Measurements from ENCODE around the gene SDK1.
"Not testable (repeated sequence)": the region's sequence is repeated elsewhere in the genome, so short reads cannot be mapped to it uniquely, and the experiment has no call there.

The SDK1 gene

DNA sequence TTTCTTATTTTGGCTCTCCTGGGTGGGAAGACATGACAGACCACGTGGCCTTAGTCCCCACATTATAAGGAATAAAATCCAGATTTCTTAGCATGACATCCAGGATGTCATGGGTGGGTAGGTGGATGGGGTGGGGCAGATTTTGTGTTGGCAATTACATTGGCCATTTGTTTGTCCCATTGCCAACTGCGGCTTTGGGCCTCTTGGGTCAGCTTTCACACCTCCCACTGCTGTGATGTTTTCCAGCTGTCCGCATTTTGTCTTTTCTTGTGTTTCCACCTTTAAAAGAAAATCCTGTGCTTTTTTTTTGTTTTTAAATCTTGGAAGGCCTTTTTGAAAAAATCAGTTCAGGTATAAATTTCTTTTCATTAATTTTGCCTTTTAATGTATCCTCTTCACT lies 237.0 kb downstream of the SDK1 start:
- no peak for DNase-seq

DNA sequence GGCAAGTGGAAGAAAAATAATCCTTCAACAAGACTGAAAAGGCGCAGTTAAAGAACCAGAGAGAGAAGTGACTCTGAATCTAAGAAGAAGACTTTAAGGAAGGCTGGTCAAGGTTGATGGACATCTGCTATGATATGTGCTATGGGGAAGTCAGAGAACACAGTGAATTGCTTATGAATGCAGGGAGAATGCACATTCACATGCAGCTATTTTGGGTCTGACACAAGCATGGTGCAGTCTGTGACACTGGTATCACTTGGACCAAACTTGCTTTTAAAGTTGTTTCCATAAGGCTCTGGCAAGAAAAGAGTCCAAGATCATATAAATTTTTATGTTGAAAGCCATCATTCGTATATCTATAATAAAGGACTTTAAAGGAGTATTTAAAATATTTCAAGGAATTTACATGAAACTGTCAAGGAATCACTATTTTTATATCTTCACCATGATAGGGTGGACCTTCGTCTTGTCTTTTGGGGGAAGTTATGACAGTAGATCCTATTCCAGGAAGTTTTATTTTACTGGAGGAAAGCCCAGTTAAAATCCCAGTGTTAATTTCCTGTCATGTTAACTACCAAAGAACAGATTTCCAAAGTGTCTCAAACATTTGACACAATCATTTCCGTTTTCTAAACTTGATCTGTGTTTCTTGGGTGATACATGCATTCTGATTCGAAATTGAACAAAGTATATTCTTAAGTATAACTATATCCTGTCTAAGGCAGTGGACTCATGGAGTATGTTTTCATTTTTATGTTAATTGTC lies 239.6 kb downstream of the SDK1 start:
- no peak for DNase-seq

DNA sequence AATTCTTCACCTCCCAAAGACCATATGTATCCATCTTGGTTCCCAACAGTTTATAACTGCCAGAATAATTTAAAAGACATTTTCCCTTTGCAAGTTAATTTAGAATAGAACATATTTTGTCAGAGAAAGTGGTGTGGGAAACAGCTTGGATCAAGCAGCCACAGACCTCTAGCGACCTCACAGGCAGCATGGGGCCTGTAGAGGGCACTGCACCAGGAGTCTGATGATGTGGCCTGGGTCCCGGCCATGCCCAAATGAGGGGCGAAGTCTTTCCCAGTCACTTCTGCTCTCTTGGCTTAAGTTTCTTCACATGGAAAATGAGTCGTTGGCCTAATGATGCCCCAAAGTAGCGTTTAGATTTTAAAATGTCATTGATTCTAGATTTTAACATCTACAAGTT lies 243.2 kb downstream of the SDK1 start:
- DNase-seq = no peak

DNA sequence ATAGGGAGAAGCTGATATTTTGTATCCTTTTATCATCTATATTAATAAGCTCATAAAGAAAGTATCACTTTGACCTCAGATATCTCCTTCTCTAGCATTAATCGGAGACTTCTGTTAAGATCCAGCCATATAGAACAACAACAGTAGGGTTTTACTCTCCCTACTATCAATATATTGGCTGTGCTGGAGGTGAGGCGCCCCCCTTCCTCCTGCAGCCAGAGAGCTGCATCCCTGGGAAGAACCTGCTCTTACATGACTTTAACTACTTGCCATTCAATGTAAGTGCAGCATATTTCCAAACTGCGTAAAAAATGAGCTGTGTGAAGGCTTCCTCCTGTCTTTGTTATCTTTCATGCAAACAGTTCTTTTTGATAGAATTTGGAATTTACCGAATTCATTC lies 247.8 kb downstream of the SDK1 start:
- no peak for DNase-seq

DNA sequence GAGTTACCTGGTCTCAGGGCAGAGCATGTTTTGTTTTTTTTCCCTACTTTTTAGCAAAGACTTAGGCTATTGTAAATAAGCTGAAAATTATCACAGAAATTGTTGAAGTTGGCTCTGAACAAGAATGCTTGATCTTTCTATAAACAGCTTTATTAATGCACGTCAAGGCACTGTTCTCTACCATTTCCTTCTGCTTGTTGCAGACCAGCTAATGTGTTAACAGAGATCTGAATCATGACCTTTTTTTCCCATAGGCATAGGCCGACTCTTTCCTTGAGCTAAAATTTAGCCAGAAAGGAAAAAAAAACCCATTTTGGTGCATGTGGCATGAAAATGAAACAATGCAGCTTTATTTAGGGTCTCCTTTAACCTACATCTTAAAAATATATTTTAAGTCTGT lies 248.5 kb downstream of the SDK1 start:
- DNase-seq = no peak

DNA sequence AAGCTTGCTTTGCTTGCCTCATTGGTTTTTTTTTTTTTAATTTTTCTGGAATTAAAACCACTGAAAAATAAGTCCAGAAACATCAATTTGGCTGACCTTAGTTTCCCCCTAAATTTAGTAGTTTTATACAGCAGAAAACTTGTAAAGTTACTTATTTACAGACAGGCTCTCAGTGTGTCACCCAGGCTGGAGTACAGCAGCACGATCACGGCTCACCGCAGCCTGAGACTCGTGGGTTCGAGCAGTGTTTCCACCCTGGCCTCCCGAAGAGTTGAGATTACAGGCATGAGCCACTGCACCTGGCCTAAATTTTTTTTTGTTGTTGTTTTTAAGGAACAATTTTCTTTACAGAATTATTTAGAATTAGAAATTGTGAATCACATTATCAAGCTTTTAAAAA lies 250.5 kb downstream of the SDK1 start:
- no peak for DNase-seq

DNA sequence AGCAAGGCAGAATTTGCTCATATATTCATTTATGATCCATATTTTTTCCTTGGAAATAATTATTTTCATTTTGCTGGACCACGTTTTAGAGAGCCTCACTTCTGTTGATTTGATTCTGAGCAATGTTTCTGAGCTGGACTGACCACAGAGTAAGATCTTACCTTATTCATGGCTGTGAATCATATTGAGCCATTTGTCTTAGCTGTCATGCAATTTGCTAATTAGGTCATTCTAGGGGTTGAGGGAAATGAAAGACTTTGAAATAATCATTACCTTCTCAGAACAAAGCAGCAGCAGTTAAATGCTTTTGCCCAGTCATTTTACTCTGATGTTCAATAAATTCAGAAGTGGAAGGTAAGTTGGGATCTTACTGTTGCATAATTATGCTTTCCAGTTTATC lies 251.4 kb downstream of the SDK1 start:
- peak; percentile 33 for DNase-seq

DNA sequence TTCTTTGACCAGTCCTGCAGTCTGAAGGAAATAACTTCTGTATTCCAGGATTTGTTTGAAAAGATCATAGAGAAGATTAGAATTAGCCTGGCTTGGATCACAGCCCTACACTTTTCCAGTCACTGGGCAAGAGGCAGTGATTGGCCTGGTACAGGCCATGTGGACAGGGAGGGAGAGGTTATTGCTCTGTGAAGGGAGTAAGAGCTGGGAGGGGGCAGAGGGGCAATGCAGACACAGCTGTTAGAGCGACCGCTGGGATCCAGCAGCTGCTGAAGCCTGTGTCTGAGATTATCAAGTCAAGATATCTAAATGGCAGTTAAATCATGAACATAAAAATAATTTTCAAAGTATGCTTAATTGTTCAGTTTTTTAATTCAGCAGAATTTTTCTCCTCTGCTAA lies 257.3 kb downstream of the SDK1 start:
- DNase-seq = no peak

DNA sequence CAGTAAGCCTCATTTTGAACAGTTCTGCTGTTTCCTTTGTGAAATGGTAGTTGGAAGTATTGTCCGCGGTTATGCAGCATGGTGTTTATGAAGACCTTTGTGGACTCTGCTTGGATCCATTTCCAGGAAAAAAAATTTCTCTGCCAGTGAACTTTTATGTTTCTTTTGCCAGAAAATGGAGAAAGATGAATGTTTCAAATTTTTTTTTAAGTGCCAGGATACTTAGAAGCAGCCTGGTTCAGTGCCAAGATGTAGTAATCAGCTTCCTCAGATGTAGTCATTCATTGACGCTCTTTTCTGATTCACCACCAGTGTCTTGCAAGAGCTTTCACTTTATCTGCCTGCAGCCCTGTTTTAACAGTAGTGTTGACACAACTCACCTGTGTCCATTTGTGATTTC lies 258.2 kb downstream of the SDK1 start:
- DNase-seq = peak; percentile 49

DNA sequence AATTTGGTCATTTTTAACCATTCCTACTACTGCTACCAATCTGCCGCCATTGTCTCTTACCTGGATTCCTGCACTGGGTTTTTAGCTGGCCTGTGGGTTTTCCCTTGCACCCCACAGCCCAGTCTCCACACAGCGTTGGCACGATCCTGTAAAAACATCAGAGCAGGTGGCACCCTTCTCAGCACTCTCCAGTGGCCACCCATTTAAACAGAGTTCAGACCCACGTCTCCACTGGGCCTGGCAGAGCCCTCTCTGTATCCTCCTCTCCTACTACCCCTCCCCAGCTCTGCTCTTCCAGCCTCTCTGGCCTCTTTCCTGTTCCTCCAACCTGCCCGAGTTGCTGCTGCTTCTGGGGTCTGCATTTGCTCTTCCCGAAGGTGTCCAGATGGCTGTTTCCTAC lies 259.4 kb downstream of the SDK1 start:
- no peak for DNase-seq

DNA sequence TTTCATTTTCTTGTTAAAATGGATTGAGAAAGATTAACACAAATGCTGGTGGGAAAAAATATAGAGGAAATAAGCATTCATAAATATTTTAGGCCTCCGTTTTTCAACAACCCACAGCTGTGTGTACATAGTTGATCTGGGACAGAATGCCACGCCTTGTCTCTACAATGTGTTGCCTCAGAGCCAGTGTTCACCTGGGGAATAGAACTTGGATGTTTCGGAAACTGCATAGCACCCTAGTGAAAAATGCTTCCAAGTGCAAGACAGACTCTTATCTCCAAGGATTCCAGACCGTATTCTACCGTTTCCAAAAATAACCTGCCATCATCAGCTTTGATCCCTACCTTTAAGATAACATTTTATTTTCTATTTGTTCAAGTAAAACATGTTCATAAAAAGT lies 260.9 kb downstream of the SDK1 start:
- DNase-seq = no peak

DNA sequence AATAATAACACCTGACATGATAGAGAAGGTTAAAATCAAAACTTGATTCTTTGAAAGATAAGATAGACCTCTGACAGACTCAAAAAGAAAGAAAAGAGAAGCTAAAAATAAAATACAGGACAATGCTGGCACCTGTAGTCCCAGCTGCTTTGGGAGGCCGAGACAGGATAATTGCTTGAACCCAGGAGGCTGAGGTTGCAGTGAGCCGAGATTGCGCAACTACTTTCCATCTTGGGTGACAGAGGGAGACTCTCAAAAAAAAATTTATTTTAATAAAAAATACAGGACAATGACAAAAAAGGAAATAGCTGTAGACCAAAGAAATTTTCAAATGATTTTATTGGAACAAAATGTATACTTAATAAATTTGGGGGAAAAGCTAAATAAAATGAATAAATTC lies 263.2 kb downstream of the SDK1 start:
- DNase-seq = no peak

DNA sequence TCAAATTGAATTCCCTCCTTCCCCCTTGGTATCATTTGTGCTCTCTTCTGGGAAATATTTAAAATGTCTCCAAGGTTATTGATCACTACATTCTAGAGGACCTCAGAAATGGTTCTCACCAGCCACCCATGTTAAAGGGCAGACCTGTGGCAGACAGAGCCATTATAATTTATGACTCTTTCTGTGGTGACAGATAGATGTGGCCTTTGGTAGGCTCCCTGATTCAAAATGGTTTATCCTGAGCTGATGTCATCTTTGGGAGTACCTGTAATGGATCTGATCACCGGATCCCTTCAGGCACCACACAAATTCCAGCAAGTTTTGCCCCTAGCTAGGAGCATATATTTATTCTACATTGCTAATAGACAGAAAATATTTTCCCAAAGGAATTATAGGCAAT lies 267.5 kb downstream of the SDK1 start:
- no peak for DNase-seq

DNA sequence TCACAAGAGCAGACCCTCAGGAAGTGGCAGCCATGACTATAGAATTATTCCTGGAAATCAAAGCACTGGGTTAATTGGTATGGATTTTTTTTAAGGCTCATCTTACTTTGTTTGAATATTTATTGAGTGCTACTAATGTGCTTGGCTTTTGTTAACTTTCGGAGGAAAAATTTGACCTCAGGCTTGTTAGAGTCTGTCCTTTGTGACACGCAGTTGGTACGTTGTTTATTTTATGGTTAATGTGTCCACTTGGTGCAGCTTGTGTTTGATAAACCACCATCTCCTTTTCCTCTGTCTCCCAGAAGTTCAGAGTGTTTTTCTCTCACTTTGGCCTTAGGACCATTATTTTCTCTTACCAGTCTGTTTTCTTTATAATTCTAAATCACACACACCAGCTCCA lies 268.6 kb downstream of the SDK1 start:
- DNase-seq = no peak

DNA sequence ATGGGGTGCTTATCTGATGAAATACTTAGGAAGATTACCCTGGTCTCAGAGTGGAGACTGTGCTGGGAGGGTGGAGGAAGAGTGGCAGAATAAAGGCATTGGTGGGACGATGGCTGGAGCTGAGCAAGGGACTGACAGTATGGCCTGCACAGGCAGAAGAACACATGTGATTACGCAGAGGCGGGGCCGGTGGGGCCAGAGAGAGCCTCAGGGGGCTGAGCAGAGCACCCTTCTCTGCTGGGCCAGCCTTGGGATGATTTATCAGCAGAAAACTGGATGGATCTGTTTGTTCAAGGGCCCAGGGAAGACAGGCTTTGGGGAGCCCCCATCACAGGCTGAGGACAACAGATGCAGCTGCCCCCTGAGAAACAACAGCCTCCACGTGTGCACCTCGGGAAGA lies 272.1 kb downstream of the SDK1 start:
- no peak for DNase-seq

DNA sequence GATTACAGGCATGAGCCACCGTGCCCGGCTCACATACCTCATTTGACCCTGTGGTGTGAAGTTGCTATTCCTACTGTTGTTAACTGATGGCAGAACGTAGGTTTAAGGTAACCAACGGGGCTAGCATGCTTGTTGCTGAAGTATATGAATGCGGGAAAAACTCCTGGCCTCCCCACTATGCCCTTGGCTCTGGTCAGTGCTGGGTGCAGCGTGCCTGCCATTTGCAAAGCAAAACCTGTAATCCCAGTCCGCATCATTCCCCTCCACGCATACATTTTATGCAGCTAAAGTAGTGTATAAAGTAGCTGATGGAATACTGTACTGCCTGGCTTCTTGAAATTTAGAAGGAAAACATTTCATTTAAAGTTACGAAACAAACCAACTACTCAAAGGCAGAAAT lies 273.3 kb downstream of the SDK1 start:
- no peak for DNase-seq

DNA sequence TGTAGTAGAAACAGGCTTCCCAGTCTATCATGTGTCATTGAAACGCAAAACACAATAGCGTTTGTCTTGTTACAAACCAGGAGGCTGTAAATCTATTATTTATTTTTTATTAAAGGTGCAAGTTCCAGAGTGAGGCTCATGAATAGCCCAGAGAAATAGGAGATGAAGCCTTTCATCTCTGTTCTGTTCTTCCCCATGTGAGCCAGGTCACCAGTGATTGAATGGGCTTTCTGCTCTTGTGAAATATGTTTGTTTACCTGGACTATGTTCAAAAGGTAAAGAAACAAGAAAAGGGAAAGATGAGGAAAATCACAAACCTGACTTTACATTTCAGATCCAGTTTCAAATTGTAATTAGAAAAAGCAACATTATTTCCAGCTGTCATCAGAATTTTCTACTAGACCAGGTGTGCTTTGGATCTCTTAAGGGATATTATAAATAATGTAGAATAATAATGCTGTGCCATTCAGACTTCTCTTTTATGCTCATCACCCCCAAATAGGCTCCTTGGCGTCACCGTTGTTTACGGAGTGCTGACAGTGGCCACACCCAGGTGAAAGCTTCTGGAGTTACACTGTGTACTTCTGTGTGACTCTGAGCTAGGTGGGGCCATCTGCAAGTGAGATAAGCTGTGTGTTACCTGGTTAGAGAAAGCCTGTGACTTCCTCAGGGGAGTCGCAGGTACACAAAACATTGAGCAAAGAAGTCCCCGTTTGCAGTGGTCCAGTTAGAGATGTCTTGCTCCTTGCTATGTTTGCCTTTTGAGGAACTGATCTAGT lies 274.9 kb downstream of the SDK1 start:
- DNase-seq = no peak

DNA sequence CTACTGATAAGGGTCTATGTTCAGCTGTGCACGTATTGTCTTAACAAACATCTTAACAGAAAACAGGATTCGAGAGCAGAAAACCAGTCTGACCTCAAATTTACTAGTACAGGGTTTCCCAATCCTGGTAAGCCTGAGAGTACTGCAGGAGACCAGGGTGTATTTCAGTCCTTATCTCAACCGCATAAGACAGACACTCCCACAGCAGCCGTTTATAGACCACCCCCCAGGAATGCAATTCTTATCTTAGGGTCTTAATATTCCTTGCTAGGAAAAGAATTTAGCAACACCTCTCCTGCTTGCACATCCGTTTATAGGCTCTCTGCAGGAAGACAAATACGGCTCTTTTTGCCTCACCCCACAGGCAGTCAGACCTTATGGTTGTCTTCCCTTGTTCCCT lies 277.3 kb downstream of the SDK1 start:
- DNase-seq = peak; percentile 61

DNA sequence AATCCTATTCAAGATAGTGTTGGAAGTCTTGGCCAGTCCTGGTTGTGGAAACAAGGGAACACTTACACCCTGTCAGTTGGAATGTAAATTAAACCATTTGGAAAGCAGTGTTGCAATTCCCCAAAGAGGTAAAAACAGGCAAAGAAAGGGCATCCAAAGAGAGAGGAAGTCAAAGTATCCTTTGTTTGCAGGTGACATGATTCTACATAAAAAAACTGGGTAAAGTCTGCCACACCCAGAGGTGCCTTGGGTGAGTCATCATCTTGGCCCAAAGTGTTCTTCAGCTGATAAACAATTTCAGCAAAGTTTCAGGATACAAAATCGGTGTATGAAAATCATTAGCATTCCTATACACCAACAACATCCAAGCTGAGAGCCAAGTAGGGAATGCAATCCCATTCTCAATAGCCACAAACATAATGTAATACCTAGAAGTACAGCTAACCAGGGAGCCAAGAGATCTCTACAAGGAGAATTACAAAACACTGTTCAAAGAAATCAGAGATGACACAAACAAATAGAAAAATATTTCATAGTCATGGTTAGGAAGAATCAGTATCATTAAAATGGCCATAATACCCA lies 278.7 kb downstream of the SDK1 start:
- no peak for DNase-seq

DNA sequence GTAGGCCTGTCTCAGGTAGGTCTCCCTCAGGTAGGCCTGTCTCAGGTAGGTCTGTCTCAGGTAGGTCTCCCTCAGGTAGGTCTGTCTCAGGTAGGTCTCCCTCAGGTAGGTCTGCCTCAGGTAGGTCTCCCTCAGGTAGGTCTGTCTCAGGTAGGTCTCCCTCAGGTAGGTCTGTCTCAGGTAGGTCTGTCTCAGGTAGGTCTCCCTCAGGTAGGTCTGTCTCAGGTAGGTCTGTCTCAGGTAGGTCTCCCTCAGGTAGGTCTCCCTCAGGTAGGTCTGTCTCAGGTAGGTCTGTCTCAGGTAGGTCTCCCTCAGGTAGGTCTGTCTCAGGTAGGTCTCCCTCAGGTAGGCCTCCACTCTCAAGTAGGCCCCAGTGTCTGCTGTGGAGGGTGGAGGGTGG lies 281.1 kb downstream of the SDK1 start:
- DNase-seq = not testable (repeated sequence)

DNA sequence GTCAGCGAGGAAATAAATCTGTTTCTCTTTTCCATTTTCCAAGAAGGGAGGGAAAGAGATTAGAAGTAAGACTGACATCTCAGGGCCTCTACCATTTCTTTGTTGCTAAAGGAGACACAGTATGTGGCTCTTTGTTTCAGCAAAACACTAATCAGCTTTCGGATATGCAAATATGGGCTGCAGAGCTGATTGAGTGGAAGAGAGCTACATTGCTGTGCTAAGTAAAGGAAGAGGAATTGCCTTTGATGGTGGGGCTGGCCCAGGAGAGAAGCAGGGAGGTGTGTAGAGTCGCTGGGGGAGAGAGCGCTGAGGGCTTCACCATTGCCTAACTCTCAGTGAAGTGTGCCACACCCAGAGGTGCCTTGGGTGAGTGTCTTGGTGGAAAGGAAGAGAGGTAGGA lies 284.8 kb downstream of the SDK1 start:
- DNase-seq = no peak

DNA sequence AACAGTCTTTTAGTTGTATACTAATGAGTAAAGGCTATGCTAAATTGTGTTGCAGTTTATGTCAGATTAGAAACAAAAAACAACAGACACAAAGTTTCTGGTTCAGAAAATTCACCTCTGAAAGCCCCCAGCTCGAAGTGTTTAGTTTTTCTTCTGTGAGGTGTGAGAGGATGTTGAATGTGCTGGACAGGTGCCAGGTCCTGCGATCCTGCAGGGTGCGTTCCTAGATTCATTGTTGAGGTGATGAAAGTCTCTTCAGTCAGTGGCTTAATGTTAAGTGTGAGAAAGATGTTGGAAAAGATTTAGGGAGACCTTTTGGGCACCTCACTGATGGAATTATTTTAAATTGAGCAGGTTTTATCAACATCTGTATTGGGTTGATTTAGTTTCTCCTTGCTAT lies 287.3 kb downstream of the SDK1 start:
- no peak for DNase-seq

DNA sequence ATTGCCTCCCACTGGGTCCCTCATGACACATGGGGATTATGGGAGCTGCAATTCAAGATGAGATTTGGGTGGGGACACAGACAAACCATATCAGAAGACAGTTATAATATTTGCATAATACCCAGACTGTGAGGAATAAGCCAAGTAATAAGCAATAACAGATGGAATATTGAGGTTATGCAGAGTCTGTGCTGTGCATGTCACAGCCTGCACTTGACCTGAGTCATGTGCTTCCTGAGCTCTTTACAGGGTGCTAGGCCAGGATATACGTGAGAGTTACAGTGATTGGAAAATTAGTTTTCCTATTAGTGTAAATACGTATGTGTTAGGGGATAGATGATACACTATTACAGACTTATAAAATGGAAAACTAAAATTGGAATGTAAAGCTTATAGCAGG lies 288.7 kb downstream of the SDK1 start:
- no peak for DNase-seq

DNA sequence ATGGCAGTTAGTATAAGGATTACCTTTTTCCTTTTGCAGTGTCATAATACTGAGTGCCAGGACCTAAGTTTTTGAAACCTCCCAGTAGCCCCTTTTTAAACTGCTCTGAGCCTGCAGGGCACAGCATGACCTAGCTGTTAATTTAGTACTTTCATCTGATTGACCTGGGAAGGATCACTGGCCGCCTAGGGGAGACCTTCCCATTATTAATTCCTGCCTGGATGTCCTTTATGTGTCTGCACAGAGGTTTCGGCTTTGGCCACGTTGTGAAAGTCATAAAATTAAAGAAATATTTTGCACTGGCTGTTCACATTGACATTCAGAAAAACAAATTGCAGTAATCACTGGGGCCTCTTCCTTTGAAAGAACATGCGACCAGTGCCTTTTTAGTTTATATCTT lies 290.2 kb downstream of the SDK1 start:
- no peak for DNase-seq
